KMS-11 (cell line): ENCODE data around the gene TBC1D21.

ENCODE experiments used
- H2AFZ ChIP-seq: fragments of 200-600 bp; sonication (generic); 2 replicates; pipeline ENCODE4 v1.6.1; 2016; ENCODE audit warnings: antibody characterized with exemption, mixed run types, low read depth
- H3K27ac ChIP-seq: fragments of 200-600 bp; sonication (generic); 2 replicates; pipeline ENCODE4 v1.6.1; 2016; ENCODE audit warnings: mild to moderate bottlenecking, mixed run types
- H3K27me3 ChIP-seq: fragments of 200-600 bp; sonication (generic); 2 replicates; pipeline ENCODE4 v1.6.1; 2017; ENCODE audit warnings: mild to moderate bottlenecking, low read depth, mixed run types, moderate library complexity; ENCODE audit not compliant: insufficient read depth
- H3K36me3 ChIP-seq: fragments of 200-600 bp; sonication (generic); 2 replicates; pipeline ENCODE4 v1.6.1; 2017; ENCODE audit warnings: mild to moderate bottlenecking, mixed run types; ENCODE audit not compliant: insufficient read depth
- H3K4me1 ChIP-seq: fragments of 200-600 bp; sonication (generic); 2 replicates; pipeline ENCODE4 v1.6.1; 2016; ENCODE audit warnings: mild to moderate bottlenecking, low read depth, mixed run types; ENCODE audit not compliant: poor library complexity, severe bottlenecking
- H3K4me2 ChIP-seq: fragments of 200-600 bp; sonication (generic); 2 replicates; pipeline ENCODE4 v1.7.0; 2016; ENCODE audit warnings: mild to moderate bottlenecking, mixed run types
- H3K4me3 ChIP-seq: fragments of 200-600 bp; sonication (generic); IDR thresholded peaks from 2 replicates; pipeline ENCODE4 v1.6.1; 2017; ENCODE audit warnings: low read depth, low read length, mixed read lengths; ENCODE audit not compliant: insufficient read depth
- H3K79me2 ChIP-seq: fragments of 200-600 bp; sonication (generic); 2 replicates; pipeline ENCODE4 v1.6.1; 2016; ENCODE audit warnings: low read depth, mixed run types; ENCODE audit not compliant: insufficient read depth
- H3K9ac ChIP-seq: fragments of 200-600 bp; sonication (generic); 2 replicates; pipeline ENCODE4 v1.6.1; 2016; ENCODE audit warnings: mild to moderate bottlenecking, mixed run types
- H4K20me1 ChIP-seq: fragments of 200-600 bp; sonication (generic); 2 replicates; pipeline ENCODE4 v1.6.1; 2016; ENCODE audit warnings: mild to moderate bottlenecking, mixed run types; ENCODE audit not compliant: insufficient read depth
- TF ChIP-seq, protein P1 (sequence below): fragments of 200-600 bp; sonication (generic); conservative IDR thresholded peaks from 2 replicates; pipeline ENCODE4 v1.6.1; 2017; ENCODE audit warnings: low read depth, mild to moderate bottlenecking, antibody characterized with exemption, low read length, moderate library complexity, mixed read lengths

Gene TBC1D21

DNA sequence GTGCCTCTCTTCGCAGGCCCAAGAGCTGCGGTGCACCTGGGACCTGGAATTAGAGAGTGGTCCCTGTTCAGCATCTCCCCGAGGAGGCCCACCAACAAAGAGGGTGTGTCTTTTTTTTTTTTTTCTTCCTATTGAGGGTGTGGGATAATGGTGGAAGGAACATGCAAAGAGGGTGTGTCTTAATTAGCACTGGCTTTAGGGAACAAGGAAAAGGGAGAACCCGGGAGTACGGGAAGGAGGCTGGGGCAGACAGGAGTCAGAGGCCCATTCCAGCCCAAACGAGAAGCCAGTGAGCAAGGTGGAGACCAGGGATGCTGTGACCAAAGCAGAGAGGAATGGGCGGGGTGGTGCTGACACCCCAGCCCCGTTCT lies 52.5 kb downstream of the TBC1D21 start:
- Histone ChIP-seq H3K4me1 (no peaks in the 10 kb centered on the region), H3K27ac (no peak overlapping the region), H2AFZ (no peak overlapping the region), H3K4me3 (no peak overlapping the region), H3K79me2 (no peaks in the 10 kb centered on the region), H4K20me1 (no peaks in the 10 kb centered on the region), H3K36me3 (no peaks in the 10 kb centered on the region), H3K4me2 (no peak overlapping the region), H3K9ac (no peak overlapping the region), H3K27me3 (peaks cover 8% of the 10 kb centered on the region; the same call in 1 of the 2 replicates)
- TF ChIP-seq, protein P1, sequence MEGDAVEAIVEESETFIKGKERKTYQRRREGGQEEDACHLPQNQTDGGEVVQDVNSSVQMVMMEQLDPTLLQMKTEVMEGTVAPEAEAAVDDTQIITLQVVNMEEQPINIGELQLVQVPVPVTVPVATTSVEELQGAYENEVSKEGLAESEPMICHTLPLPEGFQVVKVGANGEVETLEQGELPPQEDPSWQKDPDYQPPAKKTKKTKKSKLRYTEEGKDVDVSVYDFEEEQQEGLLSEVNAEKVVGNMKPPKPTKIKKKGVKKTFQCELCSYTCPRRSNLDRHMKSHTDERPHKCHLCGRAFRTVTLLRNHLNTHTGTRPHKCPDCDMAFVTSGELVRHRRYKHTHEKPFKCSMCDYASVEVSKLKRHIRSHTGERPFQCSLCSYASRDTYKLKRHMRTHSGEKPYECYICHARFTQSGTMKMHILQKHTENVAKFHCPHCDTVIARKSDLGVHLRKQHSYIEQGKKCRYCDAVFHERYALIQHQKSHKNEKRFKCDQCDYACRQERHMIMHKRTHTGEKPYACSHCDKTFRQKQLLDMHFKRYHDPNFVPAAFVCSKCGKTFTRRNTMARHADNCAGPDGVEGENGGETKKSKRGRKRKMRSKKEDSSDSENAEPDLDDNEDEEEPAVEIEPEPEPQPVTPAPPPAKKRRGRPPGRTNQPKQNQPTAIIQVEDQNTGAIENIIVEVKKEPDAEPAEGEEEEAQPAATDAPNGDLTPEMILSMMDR, result no peak

DNA sequence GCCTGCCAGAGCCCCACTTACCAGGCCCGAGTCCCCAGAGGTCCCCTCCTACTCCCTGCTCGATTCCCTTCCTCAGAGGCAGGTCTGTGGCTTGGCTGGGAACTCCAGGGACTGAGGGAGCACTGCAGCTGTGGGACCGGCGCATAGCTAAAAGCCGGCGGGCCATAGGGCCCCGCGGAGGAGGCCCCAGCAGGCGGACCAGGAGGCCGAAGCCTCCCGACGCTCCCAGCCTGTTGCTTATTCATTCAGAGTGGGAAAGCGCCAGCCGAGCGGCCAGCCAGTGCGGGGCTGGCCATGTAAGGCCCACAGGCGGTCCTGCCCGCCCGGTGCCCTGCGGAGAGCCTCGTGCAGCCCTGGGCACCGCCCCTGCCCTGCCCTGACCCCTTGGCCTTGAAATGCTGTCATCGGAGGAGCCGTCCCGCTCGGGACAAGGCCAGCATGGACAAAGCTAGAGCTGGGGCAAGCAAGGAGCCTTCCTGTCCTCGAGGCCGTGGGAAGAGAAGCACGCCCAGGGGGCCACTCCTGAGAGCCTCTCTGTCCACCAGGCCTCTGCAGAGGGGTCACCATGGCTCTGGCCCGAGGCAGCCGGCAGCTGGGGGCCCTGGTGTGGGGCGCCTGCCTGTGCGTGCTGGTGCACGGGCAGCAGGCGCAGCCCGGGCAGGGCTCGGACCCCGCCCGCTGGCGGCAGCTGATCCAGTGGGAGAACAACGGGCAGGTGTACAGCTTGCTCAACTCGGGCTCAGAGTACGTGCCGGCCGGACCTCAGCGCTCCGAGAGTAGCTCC lies 53.0 kb downstream of the TBC1D21 start, which contains the start of gene LOXL1:
Gene LOXL1, plus strand, starts transcription at position 244 of the 784 bp plus-strand sequence. Its CDS starts 322 bp downstream, at position 566.
- Histone ChIP-seq H3K4me2 (no peak within 1 kb of the TSS), H2AFZ (peak within 1 kb of the TSS; percentile 41; the same call in 1 of the 2 replicates), H3K4me1 (no peaks in the 10 kb centered on the region), H3K27me3 (peaks cover 8% of the 10 kb centered on the region; the same call in 1 of the 2 replicates), H3K36me3 (no peaks in the 10 kb centered on the region), H3K4me3 (no peak within 1 kb of the TSS), H4K20me1 (no peaks in the 10 kb centered on the region), H3K9ac (no peak within 1 kb of the TSS), H3K79me2 (no peaks in the 10 kb centered on the region), H3K27ac (no peak within 1 kb of the TSS)
- TF ChIP-seq, protein P1, result no peak

DNA sequence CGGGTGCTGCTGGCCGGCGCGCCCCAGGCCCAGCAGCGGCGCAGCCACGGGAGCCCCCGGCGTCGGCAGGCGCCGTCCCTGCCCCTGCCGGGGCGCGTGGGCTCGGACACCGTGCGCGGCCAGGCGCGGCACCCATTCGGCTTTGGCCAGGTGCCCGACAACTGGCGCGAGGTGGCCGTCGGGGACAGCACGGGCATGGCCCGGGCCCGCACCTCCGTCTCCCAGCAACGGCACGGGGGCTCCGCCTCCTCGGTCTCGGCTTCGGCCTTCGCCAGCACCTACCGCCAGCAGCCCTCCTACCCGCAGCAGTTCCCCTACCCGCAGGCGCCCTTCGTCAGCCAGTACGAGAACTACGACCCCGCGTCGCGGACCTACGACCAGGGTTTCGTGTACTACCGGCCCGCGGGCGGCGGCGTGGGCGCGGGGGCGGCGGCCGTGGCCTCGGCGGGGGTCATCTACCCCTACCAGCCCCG lies 53.7 kb downstream of the TBC1D21 start:
- Histone ChIP-seq H3K4me3 (no peak overlapping the region), H3K9ac (no peak overlapping the region), H3K4me1 (no peaks in the 10 kb centered on the region), H3K27ac (no peak overlapping the region), H3K79me2 (no peaks in the 10 kb centered on the region), H3K36me3 (no peaks in the 10 kb centered on the region), H3K4me2 (no peak overlapping the region), H2AFZ (peak overlapping the region; percentile 41; the same call in 1 of the 2 replicates), H3K27me3 (peaks cover 8% of the 10 kb centered on the region; the same call in 1 of the 2 replicates), H4K20me1 (no peaks in the 10 kb centered on the region)
- TF ChIP-seq, protein P1, result no peak

DNA sequence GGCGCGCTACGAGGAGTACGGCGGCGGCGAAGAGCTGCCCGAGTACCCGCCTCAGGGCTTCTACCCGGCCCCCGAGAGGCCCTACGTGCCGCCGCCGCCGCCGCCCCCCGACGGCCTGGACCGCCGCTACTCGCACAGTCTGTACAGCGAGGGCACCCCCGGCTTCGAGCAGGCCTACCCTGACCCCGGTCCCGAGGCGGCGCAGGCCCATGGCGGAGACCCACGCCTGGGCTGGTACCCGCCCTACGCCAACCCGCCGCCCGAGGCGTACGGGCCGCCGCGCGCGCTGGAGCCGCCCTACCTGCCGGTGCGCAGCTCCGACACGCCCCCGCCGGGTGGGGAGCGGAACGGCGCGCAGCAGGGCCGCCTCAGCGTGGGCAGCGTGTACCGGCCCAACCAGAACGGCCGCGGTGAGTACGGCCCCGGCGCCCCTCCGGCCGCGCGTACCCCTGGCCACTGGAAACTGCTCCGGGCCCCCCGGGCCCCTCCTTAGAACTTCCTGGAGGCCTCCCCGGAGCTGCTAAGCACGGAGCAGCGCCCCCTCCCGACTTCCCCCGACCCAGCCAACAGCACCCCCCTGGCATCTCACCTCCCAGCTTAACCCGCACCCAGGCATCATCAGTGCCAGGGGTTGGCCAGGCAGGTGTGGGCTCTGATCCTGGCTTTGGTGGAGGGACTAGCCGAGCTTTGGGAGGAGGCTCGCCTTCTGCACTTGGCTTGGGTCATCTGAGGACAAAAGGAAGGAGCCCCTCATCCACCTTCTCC lies 54.3 kb downstream of the TBC1D21 start:
- H2AFZ ChIP-seq, result peak overlapping the region; percentile 41; the same call in 1 of the 2 replicates
- no peaks in the 10 kb centered on the region for H3K4me1 ChIP-seq

More for the DNA sequence above, 54.3 kb downstream of the TBC1D21 start:
- no peaks in the 10 kb centered on the region for H3K36me3 ChIP-seq
- no peaks in the 10 kb centered on the region for H3K79me2 ChIP-seq
- TF ChIP-seq, protein P1, result peak; percentile 33
- H3K27me3 ChIP-seq, result peaks cover 8% of the 10 kb centered on the region; the same call in 1 of the 2 replicates
- no peak overlapping the region for H3K27ac ChIP-seq
- no peak overlapping the region for H3K4me3 ChIP-seq
- H4K20me1 ChIP-seq, result no peaks in the 10 kb centered on the region
- H3K9ac ChIP-seq, result no peak overlapping the region
- peak overlapping the region; percentile 29; the same call in 1 of the 2 replicates for H3K4me2 ChIP-seq
